22Rv1 (cell line): ENCODE measurements around the gene CDKN3.

Source experiments
- CTCF ChIP-seq: fragments of 450-650 bp; IDR thresholded peaks from 2 replicates; pipeline ENCODE4 v1.5.1; 2017; ENCODE audit warnings: mild to moderate bottlenecking
- ZFX ChIP-seq: fragments of 450-650 bp; IDR thresholded peaks from 2 replicates; pipeline ENCODE4 v1.6.1; 2017; ENCODE audit warnings: antibody characterized with exemption, borderline replicate concordance

DNA sequence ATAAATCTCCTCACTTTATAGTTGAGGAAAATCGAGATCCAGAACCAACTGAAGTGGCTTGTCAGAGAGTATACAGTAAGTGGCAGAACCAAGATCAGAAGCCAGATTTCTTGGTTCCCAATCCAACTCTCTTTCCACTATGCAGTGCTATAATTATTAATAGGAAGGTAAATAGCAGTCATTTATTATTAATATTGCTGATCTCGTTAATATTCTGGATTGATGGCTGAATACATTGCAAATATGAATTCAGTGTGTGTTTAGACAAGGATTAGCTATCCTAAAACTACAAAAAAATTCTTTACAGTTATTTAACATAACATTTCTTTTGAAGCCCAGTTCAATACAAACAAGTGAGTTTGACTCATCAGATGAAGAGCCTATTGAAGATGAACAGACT is 2.8 kb downstream of the CDKN3 start:
- TF ChIP-seq CTCF (no peak), ZFX (no peak)
